H1 (cell line): ENCODE data around the gene ACAP1. TPM values are rescaled to one million over a fixed set of nuclear protein-coding genes. Genes with fewer than 3 reads are reported as not detected.

ENCODE experiments used
- ASH2L ChIP-seq: fragments of 200-600, 300-600 bp; sonication (generic); IDR thresholded peaks from one replicate; pipeline ENCODE4 v1.7.1; 2017; ENCODE audit warnings: low read length
- ATF2 ChIP-seq: IDR thresholded peaks from 2 replicates; pipeline ENCODE4 v1.6.1; 2012; ENCODE audit warnings: low read length, inconsistent platforms
- ATF3 ChIP-seq: IDR thresholded peaks from 2 replicates; pipeline ENCODE4 v1.6.1; 2011; ENCODE audit warnings: low read depth, mild to moderate bottlenecking, low read length; ENCODE audit not compliant: insufficient read depth
- CHD2 ChIP-seq: IDR thresholded peaks from 2 replicates; pipeline ENCODE4 v1.6.1; 2012; ENCODE audit warnings: low read length, improper control_type of control experiment
- E2F6 ChIP-seq: IDR thresholded peaks from 2 replicates; pipeline ENCODE4 v1.6.1; 2012; ENCODE audit warnings: inconsistent platforms
- KDM4A ChIP-seq: IDR thresholded peaks from one replicate; pipeline ENCODE4 v1.7.1; 2012; ENCODE audit warnings: low read depth, mild to moderate bottlenecking, moderate library complexity, low read length, inconsistent platforms; ENCODE audit not compliant: severe bottlenecking
- PHF8 ChIP-seq: fragments of 200-600 bp; sonication (generic); conservative IDR thresholded peaks from 2 replicates; pipeline ENCODE4 v1.7.1; 2012; ENCODE audit warnings: low read depth, mild to moderate bottlenecking, inconsistent platforms, low read length, moderate library complexity
- POLR2A ChIP-seq, 2 experiments: IDR thresholded peaks; 1 replicate in 1 of 2; 2 replicates in 1 of 2; pipeline ENCODE4 v1.6.1; 2011; ENCODE audit warnings: low read depth in 2 of 2, low read length in 2 of 2, mild to moderate bottlenecking in 2 of 2; ENCODE audit errors: control extremely low read depth in 1 of 2
- RAD21 ChIP-seq, 2 experiments: IDR thresholded peaks in 1 of 2; conservative IDR thresholded peaks in 1 of 2; 2 replicates each; pipeline ENCODE4 v1.6.1; 2011; ENCODE audit warnings: low read depth in 2 of 2, low read length in 2 of 2, improper control_type of control experiment in 1 of 2, inconsistent platforms in 1 of 2, mild to moderate bottlenecking in 1 of 2, moderate library complexity in 1 of 2
- SAP30 ChIP-seq: fragments of 300-600 bp; sonication (generic); IDR thresholded peaks from 2 replicates; pipeline ENCODE4 v1.7.1; 2012; ENCODE audit warnings: low read length, moderate library complexity, mild to moderate bottlenecking, inconsistent platforms; ENCODE audit not compliant: insufficient read depth, insufficient replicate concordance
- SP2 ChIP-seq: IDR thresholded peaks from 2 replicates; pipeline ENCODE4 v1.6.1; 2012; ENCODE audit warnings: mild to moderate bottlenecking, low read length, inconsistent platforms
- TAF7 ChIP-seq: optimal IDR thresholded peaks from 2 replicates; pipeline ENCODE3; 2011; ENCODE audit warnings: low read depth, mild to moderate bottlenecking, inconsistent platforms, low read length, moderate library complexity, borderline replicate concordance
- TBP ChIP-seq: IDR thresholded peaks from 2 replicates; pipeline ENCODE4 v1.6.1; 2011; ENCODE audit warnings: low read depth, low read length, improper control_type of control experiment
- polyA plus RNA-seq, 7 experiments: library from polyadenylated mRNA; depleted of rRNA in 3 of 7; stranded (reverse) in 5 of 7; unstranded in 2 of 7; fragments of >200 nt in 5 of 7; fragments of 200-250 nt in 2 of 7; gene quantifications; 1 replicate in 5 of 7; 2 replicates in 1 of 7; 4 replicates in 1 of 7; pipeline versions ENCODE4 v1.2.1 to v1.2.3, GENCODE V29; 2011 to 2013; ENCODE audit warnings: missing spikeins in 2 of 7, mixed read lengths in 2 of 7
- total RNA-seq: library from RNA; stranded (reverse); fragmentation: NEBNext Ultra II Directional; extraction: Animal tissue kit (Norgen Biotek cat#: 25700); gene quantifications from 2 replicates; pipeline ENCODE4 v1.2.1, GENCODE V29; 2021

Gene ACAP1
- total and polyA plus RNA-seq, 2 of the 8 experiments (the other 6 are each of a cell fraction or from before 2014, with no cell fraction given): 11.9 to 45.1 TPM

- TF ChIP-seq ATF2 (0 out of 2 replicates have a peak, but pooled peaks have one; percentile 41), SAP30 (peak; percentile 69), TBP (peak; percentile 63; the same call in 1 of the 2 replicates), ASH2L (peak; percentile 31), CHD2 (0 out of 2 replicates have a peak, but pooled peaks have one; percentile 6), PHF8 (peak; percentile 44; the same call in 1 of the 2 replicates), POLR2A (IDR thresholded peaks at IDR 0.05; ENCODE audit: control extremely low read depth in 1 of 2, low read depth in 2 of 2, low read length in 2 of 2) (peak in 1 of 2 experiments; percentile 80; a peak in 2 of 3 replicates), SP2 (no peak), RAD21 (IDR thresholded peaks at IDR 0.05 in 1 of 2, conservative IDR thresholded peaks at IDR 0.05 in 1 of 2; ENCODE audit: low read depth in 2 of 2, low read length in 2 of 2) (peak in 1 of 2 experiments; percentile 3; a peak in 1 of 4 replicates), TAF7 (peak; percentile 60), ATF3 (peak; percentile 93), E2F6 (peak; percentile 26; the same call in 1 of the 2 replicates), KDM4A (peak; percentile 25)
Observed at GRCh38 chr17:7329374-7329996, 6.8 kb upstream of the ACAP1 start (continued).
